Urothelium cell line (cell line): ENCODE results near the gene CD70.
"Not testable (repeated sequence)": the region's sequence is repeated elsewhere in the genome, so short reads cannot be mapped to it uniquely, and the experiment has no call there.

Source experiments
- DNase-seq: peaks from one replicate; pipeline ENCODE4 v3.0.0; 2011; ENCODE audit warnings: low spot score, mixed read lengths
- FAIRE-seq: peaks from 2 replicates; lab custom pipeline; 2011; peaks lifted over from hg19 to GRCh38; lab: Jason Lieb, UNC

CD70 gene

DNA sequence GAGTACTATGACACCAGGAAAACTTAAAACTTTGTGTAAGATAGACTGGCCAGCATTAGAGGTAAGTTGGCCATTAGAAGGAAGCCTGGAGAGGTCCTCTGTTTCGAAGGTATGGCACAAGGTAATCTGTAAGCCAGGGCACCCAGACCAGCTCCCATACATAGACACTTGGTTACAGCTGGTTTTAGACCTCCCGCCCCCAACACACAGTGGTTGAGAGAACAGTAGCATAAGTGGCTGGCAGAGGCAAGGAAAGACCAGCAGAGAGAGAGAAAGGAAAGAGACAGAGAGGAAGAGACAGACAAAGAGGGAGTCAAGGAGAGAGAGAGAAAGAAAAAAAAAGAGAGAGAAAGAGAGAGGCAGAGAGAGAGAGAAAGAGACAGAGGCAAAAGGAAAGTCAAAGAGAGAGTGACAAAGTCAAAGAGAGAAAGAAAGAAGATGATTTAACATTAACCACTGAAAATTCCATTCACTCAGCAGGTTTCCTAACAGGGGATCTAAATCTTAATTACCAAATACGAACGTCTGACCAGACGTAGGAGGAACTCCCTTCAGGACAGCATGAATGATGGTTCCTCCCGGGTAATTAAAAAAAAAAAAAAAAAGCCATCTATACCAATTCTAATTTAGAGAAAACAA lies 7.4 kb upstream of the CD70 start:
- not testable (repeated sequence) for DNase-seq

DNA sequence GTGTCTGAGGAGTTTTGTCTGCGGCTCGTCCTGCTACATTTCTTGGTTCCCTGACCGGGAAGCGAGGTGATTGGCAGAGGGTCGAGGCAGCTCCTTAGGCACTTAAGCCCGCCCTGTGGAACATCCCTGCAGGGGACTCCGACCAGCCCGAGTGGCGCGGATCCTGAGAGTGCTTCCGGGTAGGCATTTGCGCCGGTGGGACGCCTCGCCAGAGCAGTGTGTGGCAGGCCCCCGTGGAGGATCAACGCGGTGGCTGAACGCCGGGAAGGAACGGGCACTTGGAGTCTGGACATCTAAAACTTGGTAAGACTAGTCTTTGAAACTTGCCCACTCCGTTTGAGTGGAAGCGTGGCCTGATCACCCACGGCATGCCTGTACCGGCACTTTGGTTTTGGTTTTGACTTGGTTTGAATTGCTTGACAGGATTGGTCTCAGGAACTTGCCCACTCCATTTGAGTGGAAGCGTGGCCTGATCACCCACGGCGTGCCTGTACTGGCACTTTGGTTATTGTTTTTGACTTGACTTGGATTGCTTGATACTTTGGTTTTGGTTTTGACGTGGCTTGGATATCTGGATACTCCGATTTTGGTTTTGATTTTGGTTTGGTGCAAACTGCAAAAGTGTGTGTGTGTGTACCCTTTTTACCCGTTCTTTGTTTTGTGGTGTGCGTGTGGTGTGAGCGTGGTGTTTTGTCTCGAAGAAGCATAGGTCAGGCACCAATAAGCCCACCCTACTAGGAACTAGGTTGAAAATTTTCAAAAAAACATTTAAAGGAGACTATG lies 6.7 kb upstream of the CD70 start:
- DNase-seq, FAIRE-seq: not testable (repeated sequence)

More for the DNA sequence above, 7.4 kb upstream of the CD70 start:
- not testable (repeated sequence) for FAIRE-seq

DNA sequence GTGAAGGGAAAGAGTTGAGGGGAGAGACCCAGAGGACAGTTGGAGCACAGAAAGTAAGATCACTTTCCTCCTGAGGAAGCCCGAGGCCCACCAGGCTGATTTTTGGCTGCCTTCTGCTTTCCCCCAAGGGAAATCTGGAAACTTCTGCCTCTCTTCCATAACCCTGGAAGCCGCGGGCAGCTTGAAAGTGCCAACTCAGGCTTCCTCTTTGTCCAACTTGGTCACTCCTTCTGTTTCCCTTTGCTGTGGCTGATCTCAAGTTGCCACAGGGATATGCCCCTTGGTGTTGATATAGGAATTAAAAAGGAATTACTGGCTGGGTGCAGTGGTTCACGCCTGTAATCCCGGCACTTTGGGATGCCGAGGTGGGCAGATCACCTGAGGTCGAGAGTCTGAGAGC lies 5.7 kb upstream of the CD70 start:
- FAIRE-seq (no peak), DNase-seq (no peak)

DNA sequence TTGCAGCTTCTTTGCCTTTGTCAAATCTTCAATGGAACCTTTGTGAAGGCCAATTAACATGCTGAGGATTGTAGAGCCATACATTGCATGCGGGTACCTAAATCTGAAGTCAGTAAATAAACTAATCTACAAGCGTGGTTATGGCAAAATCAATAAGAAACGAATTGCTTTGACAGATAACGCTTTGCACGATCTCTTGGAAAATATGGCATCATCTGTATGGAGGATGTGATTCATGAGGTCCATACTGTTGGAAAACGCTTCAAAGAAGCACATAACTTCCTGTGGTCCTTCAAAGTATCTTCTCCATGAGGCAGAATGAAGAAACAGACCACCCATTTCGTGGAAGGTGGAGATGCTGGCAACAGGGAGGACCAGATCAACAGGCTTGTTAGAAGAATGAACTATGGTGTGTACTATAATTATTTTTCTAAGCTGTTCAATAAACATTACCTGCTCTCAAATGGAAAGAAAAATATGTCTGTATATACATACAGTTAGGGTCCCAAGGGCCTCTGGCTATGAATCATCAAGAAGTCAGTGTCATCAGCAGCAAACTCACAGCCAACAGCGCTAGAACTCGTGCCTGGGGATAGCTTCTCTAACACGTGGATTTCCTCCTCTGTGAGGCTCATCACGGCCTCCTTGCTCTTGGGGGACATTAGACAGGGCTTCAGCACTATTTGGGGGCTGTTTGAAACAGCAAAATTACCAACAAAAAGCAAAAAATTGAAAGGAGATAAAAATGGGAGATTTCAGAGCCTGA lies 2.9 kb upstream of the CD70 start:
- FAIRE-seq (no peak), DNase-seq (no peak)

DNA sequence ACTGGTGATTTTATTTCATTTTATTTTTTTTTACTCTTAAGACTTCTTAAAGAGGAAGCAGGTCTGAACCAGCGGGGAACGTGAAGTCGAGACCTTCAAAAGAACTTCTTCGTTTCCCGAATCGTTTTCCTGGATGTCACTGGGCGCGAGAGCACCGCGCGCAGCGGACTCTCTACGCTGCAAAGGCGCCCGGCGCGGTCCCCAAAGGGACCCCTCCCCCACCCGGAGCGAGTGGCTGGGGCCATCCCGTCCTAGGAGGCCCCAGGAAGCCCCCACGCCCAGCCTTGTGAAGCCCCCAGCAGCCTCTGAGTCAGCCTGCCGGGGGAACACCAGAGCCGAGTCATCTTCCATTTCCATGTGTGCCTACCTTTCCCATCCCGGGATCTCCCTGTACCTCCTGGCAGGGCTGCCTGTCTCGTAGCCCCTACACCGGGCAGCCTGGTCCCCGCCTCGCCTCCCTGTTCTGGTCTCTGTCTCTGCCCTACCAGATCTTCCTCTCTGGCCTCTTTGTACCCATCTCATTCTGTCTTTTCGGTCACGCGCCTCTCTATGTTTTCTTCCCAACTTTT lies 608 bp downstream of the CD70 start:
- DNase-seq (peak; percentile 27), FAIRE-seq (no peak)

DNA sequence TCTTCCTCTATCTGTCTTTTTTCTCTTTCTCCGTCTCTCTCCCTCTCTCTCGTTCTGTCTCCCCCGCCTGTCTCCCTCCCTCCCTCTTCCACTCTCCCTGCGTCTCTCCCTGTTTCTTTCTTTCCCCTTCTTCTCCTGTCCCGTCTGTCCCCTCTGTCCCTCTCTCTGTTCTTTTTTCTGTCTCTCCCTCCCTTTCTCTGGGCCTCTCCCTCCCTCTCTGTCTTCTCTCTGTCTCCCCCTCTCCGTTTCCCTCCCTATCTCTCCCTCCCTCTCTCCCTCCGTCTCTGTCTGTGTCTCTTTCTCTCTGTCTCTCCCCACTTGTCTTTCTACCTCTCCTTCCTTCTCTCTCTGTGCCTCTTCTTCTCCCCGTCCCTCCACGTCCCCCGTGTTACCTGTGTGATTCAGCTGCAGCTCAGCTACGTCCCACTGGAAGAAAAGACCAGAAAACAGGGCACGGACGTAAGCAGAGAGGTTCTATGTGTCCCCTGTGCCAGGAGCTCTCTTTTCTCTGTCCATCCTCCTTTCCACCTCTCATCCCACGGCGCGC lies 1.2 kb downstream of the CD70 start:
- DNase-seq (no peak), FAIRE-seq (no peak)

DNA sequence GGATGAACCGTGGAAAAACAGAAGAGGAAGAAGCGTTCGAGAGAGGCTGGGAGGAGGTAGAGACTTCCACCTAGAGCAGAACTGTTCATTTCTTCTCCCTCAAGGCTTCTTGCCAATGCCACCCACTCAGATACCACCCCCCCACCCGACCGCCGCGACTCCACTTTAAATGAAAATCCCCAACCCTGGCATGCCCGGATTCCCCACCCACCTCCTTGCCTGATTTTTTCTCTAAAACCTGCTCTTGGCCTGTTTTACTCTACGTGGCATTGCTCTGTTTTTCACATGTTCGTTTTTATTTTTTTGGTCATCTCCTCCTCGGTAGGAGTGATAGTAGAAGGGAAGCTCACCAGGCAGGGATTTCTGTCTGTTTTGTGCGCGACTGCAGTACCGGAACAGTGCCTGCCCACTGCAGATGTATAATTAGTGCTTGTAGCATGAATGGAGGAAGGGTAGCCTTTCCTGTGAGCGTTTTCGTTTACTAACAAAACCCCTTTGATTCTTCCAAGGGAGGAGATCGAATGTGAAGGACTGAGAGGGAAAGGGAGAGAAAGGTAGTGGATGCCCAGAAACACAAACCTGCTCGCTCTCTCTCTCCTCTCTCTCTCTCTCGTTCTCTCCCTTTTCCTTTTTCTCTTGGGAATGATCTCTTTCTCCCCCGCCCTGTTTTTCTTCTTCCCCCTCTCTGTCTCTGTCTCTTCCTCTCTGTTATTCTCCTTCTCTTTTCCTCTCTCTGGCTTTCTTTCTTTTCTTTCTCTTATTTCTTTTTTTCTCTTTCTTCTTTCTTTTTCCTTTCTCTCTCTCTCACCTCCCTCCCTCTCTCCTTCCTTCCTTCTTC lies 2.2 kb downstream of the CD70 start:
- no peak for DNase-seq
- FAIRE-seq = no peak

DNA sequence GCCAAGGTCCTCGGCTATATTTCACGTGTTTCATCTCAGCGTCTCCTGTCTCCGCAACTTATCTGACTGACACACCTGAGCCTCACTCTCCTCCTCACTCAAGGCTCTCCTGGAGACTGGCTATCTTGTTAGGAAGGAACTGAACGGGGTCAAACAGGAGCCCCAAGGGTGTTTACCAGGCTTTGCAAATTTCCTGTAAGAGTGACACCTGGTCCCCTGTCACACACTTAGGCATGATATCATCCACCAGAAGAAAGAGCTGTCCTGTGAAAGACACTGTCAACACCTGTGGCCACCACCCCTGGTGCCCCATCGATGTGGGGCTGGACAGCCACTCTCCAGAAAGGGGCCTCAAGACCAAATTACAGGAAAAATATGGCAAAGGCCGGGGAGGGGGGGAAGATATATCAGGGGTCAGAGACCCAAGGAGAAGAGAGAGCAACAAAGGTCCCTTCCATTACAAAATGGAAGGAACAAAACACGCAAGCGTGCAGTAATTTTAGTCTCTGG lies 2.9 kb downstream of the CD70 start:
- FAIRE-seq (no peak), DNase-seq (no peak)

DNA sequence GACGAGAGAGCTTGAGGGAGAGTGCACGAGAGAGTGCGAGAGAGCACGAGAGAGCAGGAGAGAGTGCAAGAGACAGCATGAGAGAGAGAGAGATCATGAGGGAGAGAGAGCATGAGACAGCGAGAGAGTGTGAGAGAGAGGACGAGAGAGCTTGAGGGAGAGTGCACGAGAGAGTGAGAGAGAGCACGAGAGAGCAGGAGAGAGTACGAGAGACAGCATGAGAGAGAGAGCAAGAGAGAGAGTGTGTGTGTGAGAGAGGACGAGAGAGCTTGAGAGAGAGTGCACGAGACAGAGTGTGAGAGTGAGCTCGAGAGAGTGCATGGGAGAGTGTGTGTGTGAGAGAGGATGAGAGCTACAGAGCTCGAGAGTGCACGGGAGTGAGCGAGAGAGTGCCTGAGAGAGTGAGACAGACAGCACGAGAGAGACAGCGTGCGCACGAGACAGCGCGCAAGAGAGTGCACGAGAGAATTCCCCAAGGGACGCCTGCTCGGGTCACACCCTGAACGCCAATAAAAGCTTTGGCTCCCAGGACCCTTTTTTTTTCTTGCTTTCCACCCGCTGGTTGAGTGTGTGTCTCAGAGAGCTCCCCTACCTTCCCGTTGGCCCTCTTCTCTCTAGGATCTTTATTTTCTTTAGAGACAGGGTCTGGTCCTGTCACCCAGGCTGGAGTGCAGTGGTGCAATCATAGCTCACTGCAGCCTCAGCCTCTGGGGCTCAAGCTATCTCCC lies 3.7 kb downstream of the CD70 start:
- no peak for DNase-seq

DNA sequence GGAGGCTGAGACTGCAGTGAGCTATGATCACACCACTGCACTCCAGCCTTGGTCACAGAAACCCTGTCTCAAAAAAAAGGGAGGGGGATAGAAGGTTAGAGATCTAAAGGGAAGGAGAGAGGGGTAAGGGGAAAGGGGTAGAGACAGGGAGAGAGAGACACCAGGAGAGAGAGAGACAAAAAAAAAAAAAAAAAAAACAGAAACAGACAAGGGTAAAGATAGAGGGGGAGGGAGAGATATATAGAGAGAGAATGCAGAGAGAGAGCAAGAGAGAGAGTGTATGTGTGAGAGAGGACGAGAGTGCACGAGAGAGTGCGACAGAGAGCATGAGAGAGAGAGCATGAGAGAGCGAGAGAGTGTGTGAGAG lies 4.2 kb downstream of the CD70 start:
- DNase-seq = no peak
- FAIRE-seq = no peak

More for the DNA sequence above, 3.7 kb downstream of the CD70 start:
- FAIRE-seq = no peak

DNA sequence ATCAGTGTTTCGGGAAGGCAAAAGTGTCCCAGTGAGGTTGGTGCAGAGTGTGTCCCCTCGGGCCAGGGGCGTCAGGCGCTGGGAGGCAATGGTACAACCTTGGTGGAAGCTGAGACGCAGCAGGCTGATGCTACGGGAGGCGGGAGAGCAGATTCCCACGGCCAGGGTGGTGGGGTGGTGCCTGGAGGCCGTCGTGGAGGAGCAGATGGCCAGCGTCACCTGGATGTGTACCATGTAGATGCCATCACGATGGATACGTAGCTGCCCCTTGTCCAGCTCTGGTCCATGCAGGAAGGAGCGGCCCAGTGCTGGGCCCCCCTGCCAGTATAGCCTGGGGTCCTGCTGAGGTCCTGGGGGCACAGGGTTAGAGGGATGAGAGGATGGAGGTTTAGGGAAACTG lies 4.9 kb downstream of the CD70 start:
- no peak for FAIRE-seq

DNA sequence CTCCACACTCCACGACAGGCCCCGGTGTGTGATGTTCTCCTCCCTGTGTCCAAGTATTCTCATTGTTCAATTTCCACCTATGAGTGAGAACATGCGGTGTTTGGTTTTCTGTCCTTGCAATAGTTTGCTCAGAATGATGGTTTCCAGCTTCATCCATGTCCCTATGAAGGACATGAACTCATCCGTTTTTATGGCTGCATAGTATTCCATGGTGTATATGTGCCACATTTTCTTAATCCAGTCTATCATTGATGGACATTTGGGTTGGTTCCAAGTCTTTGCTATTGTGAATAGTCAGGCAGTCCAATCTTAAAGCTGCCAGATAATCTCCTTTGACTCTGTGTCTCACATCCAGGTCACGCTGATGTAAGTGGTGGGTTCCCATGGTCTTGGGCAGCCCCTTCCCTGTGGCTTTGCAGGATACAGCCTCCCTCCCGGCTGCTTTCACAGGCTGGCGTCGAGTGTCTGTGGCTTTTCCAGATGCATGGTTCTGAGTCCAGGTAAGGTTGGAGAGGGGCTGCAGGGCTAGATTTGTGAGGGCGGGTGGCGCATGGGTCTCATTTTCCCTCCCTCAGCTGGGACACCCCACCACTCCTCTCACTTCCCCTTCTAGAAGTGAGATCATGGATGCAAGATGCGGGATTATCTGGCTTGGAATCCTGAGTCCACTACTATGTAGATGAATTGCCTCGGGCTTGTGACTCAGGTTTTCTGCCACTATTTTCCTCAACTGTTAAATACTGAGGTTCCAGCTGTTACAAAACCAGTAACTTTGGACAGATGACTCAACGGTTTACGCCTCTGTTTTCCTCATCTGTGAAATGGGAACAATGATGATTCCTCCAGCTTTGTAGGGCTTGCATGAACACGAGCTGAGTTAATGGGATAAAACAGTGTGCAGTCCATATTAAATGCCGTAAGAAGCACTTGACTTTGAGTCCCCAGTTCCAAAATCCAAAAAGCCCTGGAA lies 8.2 kb downstream of the CD70 start:
- FAIRE-seq, DNase-seq: not testable (repeated sequence)

More for the DNA sequence above, 4.9 kb downstream of the CD70 start:
- DNase-seq = no peak

DNA sequence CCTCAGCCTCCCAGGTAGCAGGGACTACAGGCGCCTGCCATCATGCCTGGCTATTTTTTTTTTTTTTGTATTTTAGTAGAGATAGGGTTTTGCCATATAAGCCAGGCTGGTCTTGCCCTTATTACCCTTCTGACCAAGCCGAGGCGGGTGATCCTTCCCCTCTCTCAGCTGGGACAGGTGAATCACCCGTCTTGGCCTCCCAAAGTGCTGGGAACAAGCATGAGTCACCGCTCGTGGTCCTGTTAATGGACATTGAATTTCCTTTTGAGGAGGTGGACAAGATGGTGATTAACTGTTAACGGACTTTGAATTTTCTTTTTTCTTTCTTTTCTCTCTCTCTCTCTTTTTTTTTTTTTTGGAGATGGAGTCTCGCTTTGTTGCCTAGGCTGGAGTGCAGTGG lies 10.6 kb downstream of the CD70 start:
- FAIRE-seq (no peak), DNase-seq (peak; percentile 67)

DNA sequence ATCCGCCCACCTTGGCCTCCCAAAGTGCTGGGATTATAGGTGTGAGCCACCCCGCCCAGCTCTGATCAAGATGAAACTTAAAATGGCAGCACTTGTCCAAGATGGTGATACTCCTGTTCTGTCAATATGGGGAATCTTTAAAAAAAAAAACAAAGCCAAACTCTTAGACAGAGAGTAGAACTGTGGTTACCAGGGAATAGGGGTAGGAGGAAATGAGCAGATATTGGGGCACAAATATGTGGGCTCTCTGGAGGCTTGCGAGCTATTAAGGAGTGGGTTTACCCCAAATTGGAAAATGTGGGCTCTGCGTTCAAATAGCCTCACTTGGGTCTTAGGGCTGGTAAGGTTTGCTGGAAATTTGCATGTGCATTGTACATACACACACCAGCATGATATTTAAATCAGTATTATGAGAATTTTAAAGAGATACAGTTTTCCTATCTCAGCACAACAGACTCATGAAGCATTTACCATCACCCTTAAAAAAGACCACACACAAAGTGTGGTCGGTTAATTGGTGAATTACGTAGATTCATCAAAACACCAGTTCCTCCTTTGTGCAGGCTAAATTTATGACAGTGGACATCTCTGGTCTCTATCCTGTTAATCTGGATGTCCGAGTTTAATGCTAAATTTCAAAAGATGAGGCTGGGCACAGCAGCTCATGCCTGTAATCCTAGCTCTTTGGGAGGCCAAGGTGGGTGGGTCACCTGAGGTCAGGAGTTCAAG lies 11.3 kb downstream of the CD70 start:
- FAIRE-seq (no peak), DNase-seq (no peak)

DNA sequence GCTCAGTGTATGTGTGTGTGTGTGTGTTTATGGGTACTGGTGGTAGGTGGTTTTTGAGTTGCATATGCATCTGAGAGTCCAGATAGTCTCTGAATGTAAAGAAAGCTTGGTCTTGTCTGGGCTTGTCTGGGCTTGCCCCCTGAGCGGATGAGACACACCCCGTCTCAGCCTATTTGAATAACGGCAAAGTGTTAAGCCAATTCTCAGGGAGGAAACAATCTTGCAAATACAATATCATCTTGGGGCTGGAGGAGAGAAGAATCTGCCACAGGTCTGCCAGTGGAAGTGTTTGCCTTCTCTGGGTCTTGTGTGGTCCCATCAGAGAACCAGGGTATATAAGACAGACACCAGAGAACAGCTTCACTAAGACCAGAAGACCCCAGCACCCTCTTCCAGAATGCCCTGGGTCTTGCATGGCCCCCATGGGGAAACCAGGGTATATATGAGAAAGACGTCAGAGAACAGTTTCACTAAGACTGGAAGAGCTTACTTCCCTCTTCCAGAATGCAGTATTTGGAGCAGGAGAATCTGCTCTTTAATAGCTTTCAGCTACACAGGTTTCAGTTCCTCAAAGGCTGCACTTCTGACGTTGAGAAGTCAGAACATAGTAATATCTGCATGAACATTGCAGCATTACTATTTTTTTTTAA lies 13.3 kb downstream of the CD70 start:
- FAIRE-seq = no peak
- peak; percentile 14 for DNase-seq

DNA sequence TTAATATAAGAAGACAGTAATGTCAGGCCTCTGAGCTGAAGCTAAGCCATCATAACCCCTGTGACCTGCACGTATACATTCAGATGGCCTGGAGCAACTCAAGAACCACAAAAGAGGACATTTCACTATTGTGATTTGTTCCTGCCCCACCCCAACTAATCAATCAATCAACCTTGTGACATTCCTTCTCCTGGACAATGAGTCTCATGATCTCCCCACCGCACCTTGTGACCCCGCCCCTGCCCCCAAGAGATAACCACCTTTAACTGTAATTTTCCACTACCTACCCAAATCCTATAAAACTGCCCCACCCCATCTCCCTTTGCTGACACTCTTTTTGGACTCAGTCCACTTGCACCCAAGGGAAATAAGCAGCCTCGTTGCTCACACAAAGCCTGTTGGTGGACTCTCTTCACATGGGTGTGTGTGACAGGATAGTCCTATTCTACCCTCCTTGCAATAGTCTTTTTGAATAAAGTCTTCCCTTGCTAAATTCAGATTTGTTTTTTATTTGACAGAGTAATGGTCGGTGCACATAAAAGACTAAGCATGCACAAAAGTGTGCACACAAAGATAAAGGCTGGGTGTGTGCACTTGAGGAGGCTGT lies 14.0 kb downstream of the CD70 start:
- DNase-seq = no peak
- no peak for FAIRE-seq

DNA sequence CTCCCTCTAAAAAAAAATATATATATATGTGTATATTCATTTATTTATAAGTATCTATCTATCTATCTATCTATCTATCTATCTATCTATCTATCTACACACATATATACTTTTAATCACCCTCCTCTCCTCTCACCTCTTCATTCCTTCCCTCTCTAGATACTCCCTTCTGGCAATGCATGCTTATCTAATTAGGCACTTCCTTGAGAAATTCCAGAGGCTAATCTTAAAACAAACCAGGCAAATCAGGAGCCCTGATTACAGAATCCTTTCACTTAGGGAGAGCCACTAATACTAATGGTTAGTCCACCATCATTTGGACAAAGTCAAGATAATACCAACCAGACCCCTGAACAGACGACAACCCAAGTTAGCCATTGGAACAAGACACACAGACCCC lies 17.6 kb downstream of the CD70 start:
- FAIRE-seq (no peak), DNase-seq (no peak)
